H9 (cell line): ENCODE data around the gene RC3H1. TPM values are rescaled to one million over a fixed set of nuclear protein-coding genes. Genes with fewer than 3 reads are reported as not detected.

Experiments
- DNase-seq: peaks from one replicate; pipeline ENCODE4 v3.0.0-alpha.2; 2017
- H2AFZ ChIP-seq: one replicate; pipeline ENCODE4 v1.6.1; 2013; ENCODE audit warnings: mild to moderate bottlenecking, low read length, control low read depth, moderate library complexity
- H2AK5ac ChIP-seq: 2 replicates; pipeline ENCODE4 v1.6.1; 2013; ENCODE audit warnings: low read length, control low read depth, mixed read lengths; ENCODE audit not compliant: insufficient read length
- H2BK120ac ChIP-seq: one replicate; pipeline ENCODE4 v1.6.1; 2013; ENCODE audit warnings: low read depth, mild to moderate bottlenecking, low read length, control low read depth, inconsistent platforms; ENCODE audit not compliant: poor library complexity, severe bottlenecking
- H2BK12ac ChIP-seq: 2 replicates; pipeline ENCODE4 v1.6.1; 2013; ENCODE audit warnings: low read length, control low read depth, mixed read lengths, low read depth; ENCODE audit not compliant: insufficient read length
- H2BK15ac ChIP-seq: 2 replicates; pipeline ENCODE4 v1.6.1; 2013; ENCODE audit warnings: low read depth, low read length, control low read depth
- H2BK20ac ChIP-seq: one replicate; pipeline ENCODE4 v1.6.1; 2013; ENCODE audit warnings: low read depth, mild to moderate bottlenecking, low read length, control low read depth, inconsistent platforms; ENCODE audit not compliant: poor library complexity, severe bottlenecking
- H2BK5ac ChIP-seq: 2 replicates; pipeline ENCODE4 v1.6.1; 2013; ENCODE audit warnings: low read length, control low read depth, mixed read lengths; ENCODE audit not compliant: insufficient read length
- H3K14ac ChIP-seq: 2 replicates; pipeline ENCODE4 v1.6.1; 2013; ENCODE audit warnings: low read length, control low read depth; ENCODE audit not compliant: insufficient read depth
- H3K18ac ChIP-seq: 2 replicates; pipeline ENCODE4 v1.6.1; 2013; ENCODE audit warnings: low read depth, mild to moderate bottlenecking, mixed read lengths, low read length, control low read depth; ENCODE audit not compliant: insufficient read length
- H3K23ac ChIP-seq: 2 replicates; pipeline ENCODE4 v1.6.1; 2013; ENCODE audit warnings: low read length, control low read depth, mixed read lengths, low read depth; ENCODE audit not compliant: insufficient read length
- H3K23me2 ChIP-seq: 2 replicates; pipeline ENCODE4 v1.6.1; 2013; ENCODE audit warnings: low read depth, mild to moderate bottlenecking, mixed read lengths, low read length, control low read depth; ENCODE audit not compliant: insufficient read length, poor library complexity, severe bottlenecking
- H3K27ac ChIP-seq: 2 replicates; pipeline ENCODE4 v1.5.1; 2013; ENCODE audit warnings: low read length, control low read depth, mixed read lengths, low read depth; ENCODE audit not compliant: insufficient read length
- H3K27me3 ChIP-seq: 2 replicates; pipeline ENCODE4 v1.6.1; 2013; ENCODE audit warnings: low read length, control low read depth, inconsistent platforms; ENCODE audit not compliant: insufficient read depth
- H3K4ac ChIP-seq: 2 replicates; pipeline ENCODE4 v1.6.1; 2013; ENCODE audit warnings: low read depth, mild to moderate bottlenecking, control low read depth, inconsistent platforms, low read length, moderate library complexity
- H3K4me1 ChIP-seq: 2 replicates; pipeline ENCODE4 v1.6.1; 2013; ENCODE audit warnings: low read length, control low read depth, inconsistent platforms; ENCODE audit not compliant: insufficient read depth
- H3K4me2 ChIP-seq: 2 replicates; pipeline ENCODE4 v1.6.1; 2013; ENCODE audit warnings: low read length, control low read depth, mixed read lengths; ENCODE audit not compliant: insufficient read length, insufficient read depth
- H3K56ac ChIP-seq: 2 replicates; pipeline ENCODE4 v1.6.1; 2013; ENCODE audit warnings: low read depth, mild to moderate bottlenecking, mixed read lengths, low read length, control low read depth; ENCODE audit not compliant: insufficient read length
- H3K79me1 ChIP-seq: 2 replicates; pipeline ENCODE4 v1.6.1; 2013; ENCODE audit warnings: low read depth, mild to moderate bottlenecking, moderate library complexity, low read length, control low read depth, inconsistent platforms; ENCODE audit not compliant: insufficient read depth, poor library complexity, severe bottlenecking
- H3K79me2 ChIP-seq: 2 replicates; pipeline ENCODE4 v1.6.1; 2013; ENCODE audit warnings: low read length, control low read depth, inconsistent platforms; ENCODE audit not compliant: insufficient read depth
- H3K9ac ChIP-seq: 2 replicates; pipeline ENCODE4 v1.6.1; 2013; ENCODE audit warnings: low read length, control low read depth, mixed read lengths; ENCODE audit not compliant: insufficient read length; ENCODE audit errors: extremely low read depth
- H3K9me3 ChIP-seq: one replicate; pipeline ENCODE4 v1.6.1; 2013; ENCODE audit warnings: low read depth, low read length, inconsistent platforms; ENCODE audit not compliant: control insufficient read depth
- H3T11ph ChIP-seq: one replicate; pipeline ENCODE4 v1.6.1; 2013; ENCODE audit warnings: mild to moderate bottlenecking, low read length, control low read depth, inconsistent platforms
- H4K20me1 ChIP-seq: one replicate; pipeline ENCODE4 v1.6.1; 2013; ENCODE audit not compliant: control insufficient read depth, insufficient read length, insufficient read depth
- H4K5ac ChIP-seq: 2 replicates; pipeline ENCODE4 v1.6.1; 2013; ENCODE audit warnings: low read depth, mild to moderate bottlenecking, mixed read lengths, low read length, control low read depth; ENCODE audit not compliant: insufficient read length
- H4K8ac ChIP-seq: replicated peaks from 2 replicates; pipeline ENCODE4 v1.6.1; 2013; ENCODE audit warnings: low read length, control low read depth, mixed read lengths, low read depth; ENCODE audit not compliant: insufficient read length
- H4K91ac ChIP-seq: 2 replicates; pipeline ENCODE4 v1.6.1; 2013; ENCODE audit warnings: low read depth, mild to moderate bottlenecking, moderate library complexity, mixed read lengths, low read length, control low read depth; ENCODE audit not compliant: insufficient read length
- H3K27ac Mint-ChIP-seq, 3 experiments: 2 replicates in 2 of 3; 3 replicates in 1 of 3; pipeline ENCODE4 v1.8.0; 2020 to 2021; ENCODE audit warnings: mixed read lengths in 3 of 3, mild to moderate bottlenecking in 1 of 3, moderate library complexity in 1 of 3
- H3K27me3 Mint-ChIP-seq: 2 replicates; pipeline ENCODE4 v1.8.0; 2021; ENCODE audit warnings: low read depth, mild to moderate bottlenecking, moderate library complexity, mixed read lengths
- H3K36me3 Mint-ChIP-seq, 3 experiments: 2 replicates in 2 of 3; 3 replicates in 1 of 3; pipeline ENCODE4 v1.8.0; 2020 to 2021; ENCODE audit warnings: low read depth in 3 of 3, mixed read lengths in 3 of 3; ENCODE audit not compliant: insufficient read depth in 1 of 3
- H3K4me1 Mint-ChIP-seq, 2 experiments: 2 replicates each; pipeline ENCODE4 v1.8.0; 2020; ENCODE audit warnings: mixed read lengths in 2 of 2
- H3K4me3 Mint-ChIP-seq, 2 experiments: 2 replicates in 1 of 2; 3 replicates in 1 of 2; pipeline ENCODE4 v1.8.0; 2020 to 2021; ENCODE audit warnings: mild to moderate bottlenecking in 2 of 2, mixed read lengths in 2 of 2, moderate library complexity in 1 of 2
- H3K9me3 Mint-ChIP-seq, 2 experiments: 2 replicates in 1 of 2; 3 replicates in 1 of 2; pipeline ENCODE4 v1.8.0; 2020; ENCODE audit warnings: mild to moderate bottlenecking in 2 of 2, mixed read lengths in 2 of 2, moderate library complexity in 1 of 2
- total RNA-seq: library from RNA; stranded (reverse); gene quantifications from 2 replicates; pipeline ENCODE4 v1.2.1, GENCODE V29; 2021
- TF ChIP-seq, protein P1 (sequence below): fragments of 200-600 bp; sonication (generic); conservative IDR thresholded peaks from 3 replicates; pipeline ENCODE4 v1.8.0; 2021; ENCODE audit warnings: antibody characterized with exemption, mild to moderate bottlenecking

Gene RC3H1
- total RNA-seq, 1 experiment from 2014 or later, result 36.1 TPM

GRCh38 chr1:174053826-174054225, 31.7 kb upstream of the RC3H1 start:
- Mint-ChIP-seq H3K36me3 (peaks cover 0 to 3% (median 0%) of the 10 kb centered on the region in 3 experiments; a peak in 2 of 7 replicates), H3K9me3 (no peaks in the 10 kb centered on the region; a peak in 2 of 5 replicates), H3K27ac (no peak overlapping the region), H3K4me1 (no peaks in the 10 kb centered on the region; a peak in 1 of 4 replicates), H3K27me3 (no peaks in the 10 kb centered on the region), H3K4me3 (no peak overlapping the region)
- no peaks in the 10 kb centered on the region for H3K79me2 ChIP-seq
- no peaks in the 10 kb centered on the region for H3K9me3 ChIP-seq
- H3K23me2 ChIP-seq, result no peaks in the 10 kb centered on the region
- H2BK120ac ChIP-seq, result no peak overlapping the region
- H3K14ac ChIP-seq, result no peak overlapping the region
- no peaks in the 10 kb centered on the region for H3K4me1 ChIP-seq
- no peaks in the 10 kb centered on the region for H3K79me1 ChIP-seq
- H4K20me1 ChIP-seq, result no peaks in the 10 kb centered on the region
- no peak overlapping the region for H3K27ac ChIP-seq
- H2BK20ac ChIP-seq, result no peak overlapping the region
- no peak overlapping the region for H4K8ac ChIP-seq
- TF ChIP-seq, protein P1, sequence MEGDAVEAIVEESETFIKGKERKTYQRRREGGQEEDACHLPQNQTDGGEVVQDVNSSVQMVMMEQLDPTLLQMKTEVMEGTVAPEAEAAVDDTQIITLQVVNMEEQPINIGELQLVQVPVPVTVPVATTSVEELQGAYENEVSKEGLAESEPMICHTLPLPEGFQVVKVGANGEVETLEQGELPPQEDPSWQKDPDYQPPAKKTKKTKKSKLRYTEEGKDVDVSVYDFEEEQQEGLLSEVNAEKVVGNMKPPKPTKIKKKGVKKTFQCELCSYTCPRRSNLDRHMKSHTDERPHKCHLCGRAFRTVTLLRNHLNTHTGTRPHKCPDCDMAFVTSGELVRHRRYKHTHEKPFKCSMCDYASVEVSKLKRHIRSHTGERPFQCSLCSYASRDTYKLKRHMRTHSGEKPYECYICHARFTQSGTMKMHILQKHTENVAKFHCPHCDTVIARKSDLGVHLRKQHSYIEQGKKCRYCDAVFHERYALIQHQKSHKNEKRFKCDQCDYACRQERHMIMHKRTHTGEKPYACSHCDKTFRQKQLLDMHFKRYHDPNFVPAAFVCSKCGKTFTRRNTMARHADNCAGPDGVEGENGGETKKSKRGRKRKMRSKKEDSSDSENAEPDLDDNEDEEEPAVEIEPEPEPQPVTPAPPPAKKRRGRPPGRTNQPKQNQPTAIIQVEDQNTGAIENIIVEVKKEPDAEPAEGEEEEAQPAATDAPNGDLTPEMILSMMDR, result no peak
- no peak overlapping the region for H3K56ac ChIP-seq
- no peak overlapping the region for H2AFZ ChIP-seq
- no peak overlapping the region for H2BK12ac ChIP-seq
- no peak overlapping the region for H3K9ac ChIP-seq
- no peak overlapping the region for H3K23ac ChIP-seq
- H3K4me2 ChIP-seq, result no peak overlapping the region
- H2BK15ac ChIP-seq, result no peak overlapping the region
- no peak for DNase-seq
- H3K4ac ChIP-seq, result no peak overlapping the region
- no peaks in the 10 kb centered on the region for H3K27me3 ChIP-seq
- H2AK5ac ChIP-seq, result no peak overlapping the region
- no peak overlapping the region for H3T11ph ChIP-seq
- no peak overlapping the region for H4K91ac ChIP-seq
- H3K18ac ChIP-seq, result no peak overlapping the region
- no peak overlapping the region for H4K5ac ChIP-seq
- H2BK5ac ChIP-seq, result no peak overlapping the region
